GM18517 (cell line): ENCODE measurements around the gene CCDC107.
A peak's percentile ranks its signal among the peaks of the same experiment; 100 is the strongest.

Source experiments
- ATAC-seq: cut with Tn5 transposase; IDR thresholded peaks from one replicate; pipeline ENCODE4 v1.9.1; 2021; ENCODE audit warnings: mild to moderate bottlenecking, moderate library complexity; ENCODE audit not compliant: unreplicated experiment

Gene CCDC107

DNA sequence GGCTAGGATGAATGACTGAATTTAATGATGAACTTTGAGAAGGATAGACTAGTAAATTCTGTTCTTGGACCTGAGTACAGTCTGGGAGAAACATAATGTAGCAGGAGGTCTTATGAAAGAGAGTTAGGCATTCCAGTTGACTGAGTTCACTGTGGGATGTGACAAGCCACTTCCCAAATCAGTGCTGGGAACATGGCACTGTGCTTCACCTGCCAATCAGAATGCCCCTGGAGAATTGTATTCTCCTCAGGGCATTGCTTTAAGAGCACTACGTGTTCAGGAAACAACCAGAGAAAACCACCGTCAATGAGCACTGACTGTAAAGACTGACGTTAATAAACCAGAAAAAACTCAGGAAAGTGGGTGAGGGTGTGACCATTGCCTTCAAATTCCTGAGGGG, 1.2 kb downstream of the CCDC107 start:
- ATAC-seq: no peak

DNA sequence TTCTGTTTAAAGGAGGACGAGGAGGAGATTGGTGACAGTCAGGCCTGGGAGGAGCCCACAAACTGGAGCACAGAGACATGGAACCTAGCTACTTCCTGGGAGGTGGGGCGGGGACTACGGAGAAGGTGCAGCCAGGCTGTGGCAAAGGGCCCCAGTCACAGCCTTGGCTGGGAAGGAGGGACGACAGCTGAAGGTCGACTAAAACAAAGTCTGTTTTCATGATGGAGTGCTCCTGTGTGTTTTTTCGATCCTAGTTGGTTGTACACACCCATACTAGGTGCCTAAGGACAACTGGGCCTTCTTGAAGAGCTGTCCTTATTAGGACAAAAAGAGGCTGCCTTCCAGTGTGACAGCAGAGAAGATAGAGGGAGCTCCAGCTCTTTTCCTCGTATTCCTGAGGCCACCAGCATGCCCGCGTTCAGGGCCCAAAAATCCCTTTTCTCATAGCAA, 2.9 kb downstream of the CCDC107 start:
- no peak for ATAC-seq

DNA sequence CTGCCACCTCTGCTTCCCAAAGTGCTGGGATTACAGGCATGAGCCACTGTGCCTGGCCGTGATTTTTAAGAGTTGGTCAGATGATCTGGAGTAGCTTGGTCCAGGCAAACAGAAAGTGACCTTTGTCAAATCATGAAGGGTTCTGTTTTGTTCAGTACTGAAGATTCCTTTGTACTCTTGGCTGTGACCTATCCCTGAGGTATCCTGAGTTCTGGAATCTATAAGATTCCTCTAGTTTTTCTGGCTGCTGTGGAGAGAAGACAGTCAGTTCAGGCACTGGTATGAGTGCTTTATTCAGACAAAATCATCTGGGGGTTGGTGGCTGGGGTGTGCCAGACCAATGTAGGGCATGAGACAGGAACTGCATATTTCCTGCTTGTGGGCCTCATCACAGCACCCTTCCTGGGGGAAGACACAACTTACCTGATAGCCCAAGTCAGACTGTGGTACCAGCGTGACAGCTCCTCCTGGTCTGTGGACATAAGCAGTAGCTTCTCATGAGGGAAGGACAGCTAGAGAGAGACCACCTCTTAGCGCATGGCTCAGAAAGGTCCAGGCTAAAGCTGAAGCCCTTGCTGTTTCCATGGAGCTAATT, 3.8 kb downstream of the CCDC107 start:
- ATAC-seq: no peak

DNA sequence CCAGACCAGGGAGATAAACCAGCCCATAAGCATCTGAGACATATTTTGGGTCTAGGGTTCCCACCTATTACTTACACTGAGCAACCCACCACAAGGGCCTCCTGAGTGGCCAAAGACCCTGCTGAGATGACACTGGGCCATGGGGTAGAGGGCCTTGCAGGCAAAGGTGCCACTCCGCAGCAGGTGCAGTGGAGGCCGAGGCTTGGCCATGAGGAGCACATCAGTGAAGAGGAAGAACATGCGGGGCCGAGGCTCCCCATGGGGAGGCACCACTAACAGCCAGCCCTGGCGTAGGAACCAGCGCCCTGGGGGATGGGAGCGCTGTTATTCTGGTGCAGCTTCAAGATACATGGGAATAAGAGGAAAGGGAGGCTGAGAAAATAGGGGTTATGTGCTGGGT, 4.3 kb downstream of the CCDC107 start:
- no peak for ATAC-seq

DNA sequence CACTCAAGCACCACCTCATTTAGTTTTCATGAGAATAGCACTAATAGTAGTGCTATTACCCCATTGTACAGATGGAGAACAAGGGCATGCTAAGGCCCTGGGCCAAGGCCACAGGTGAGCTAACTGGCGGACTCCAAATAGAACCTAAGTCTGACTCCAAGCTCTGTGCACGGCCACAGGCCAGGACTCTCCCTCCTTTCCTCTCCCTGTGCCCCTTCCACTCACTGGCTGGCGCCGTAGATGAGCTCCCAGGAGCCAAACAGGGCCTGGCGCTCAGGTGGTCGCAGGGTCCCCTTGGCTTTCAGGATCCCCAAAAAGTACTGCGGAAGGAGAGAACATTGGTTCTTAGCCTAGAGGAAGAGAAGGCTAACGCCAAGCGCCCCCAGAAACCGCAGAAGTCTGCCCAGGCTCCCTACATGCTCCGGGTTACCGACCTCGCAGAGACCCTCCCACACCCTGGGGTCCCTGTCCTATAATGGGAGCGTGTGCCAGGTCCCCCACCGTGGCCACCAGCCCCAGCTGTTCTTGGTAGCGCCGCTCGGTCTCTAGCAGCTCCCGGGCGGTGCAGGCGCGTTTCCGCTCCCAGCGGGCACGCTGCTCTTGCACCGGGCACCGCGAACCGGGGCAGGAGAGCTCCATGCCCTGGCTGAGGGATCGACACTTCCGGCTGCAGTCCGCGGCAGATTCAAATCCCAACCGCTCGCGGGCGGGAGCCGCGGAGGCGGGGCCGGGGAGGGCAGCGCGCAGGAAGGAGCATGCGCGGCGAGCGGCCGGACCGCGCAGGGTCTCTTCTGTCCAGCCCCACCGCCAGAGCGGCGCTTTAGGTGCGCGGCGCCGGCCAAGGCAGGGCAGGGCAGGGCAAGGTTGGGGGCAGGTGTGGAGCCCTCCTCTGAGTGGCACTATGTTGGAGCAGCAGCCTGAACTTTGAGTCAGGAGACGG, 6.7 kb downstream of the CCDC107 start, which contains the start of gene ARHGEF39:
TSS of gene ARHGEF39 (minus strand) at position 665 of the 940 bp plus-strand sequence. CDS start at position 639, 26 bp downstream.
- peak; percentile 61 for ATAC-seq

DNA sequence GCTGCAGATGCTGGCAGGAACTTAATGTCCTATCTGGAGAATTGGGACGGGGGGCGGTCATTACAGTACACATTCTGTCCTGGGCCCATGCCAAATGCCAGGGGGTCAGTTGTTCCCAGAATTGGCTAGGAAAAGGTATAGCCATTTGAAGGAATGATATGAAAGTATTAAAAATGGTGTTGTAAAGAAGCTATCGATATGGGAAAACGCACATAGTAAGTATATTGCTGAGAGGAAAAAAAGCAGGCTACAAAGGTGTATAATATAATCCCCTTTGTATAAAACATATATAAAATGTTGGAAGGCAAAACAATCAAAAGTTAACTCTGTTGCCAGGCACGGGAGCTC, 7.4 kb downstream of the CCDC107 start:
- ATAC-seq: no peak

DNA sequence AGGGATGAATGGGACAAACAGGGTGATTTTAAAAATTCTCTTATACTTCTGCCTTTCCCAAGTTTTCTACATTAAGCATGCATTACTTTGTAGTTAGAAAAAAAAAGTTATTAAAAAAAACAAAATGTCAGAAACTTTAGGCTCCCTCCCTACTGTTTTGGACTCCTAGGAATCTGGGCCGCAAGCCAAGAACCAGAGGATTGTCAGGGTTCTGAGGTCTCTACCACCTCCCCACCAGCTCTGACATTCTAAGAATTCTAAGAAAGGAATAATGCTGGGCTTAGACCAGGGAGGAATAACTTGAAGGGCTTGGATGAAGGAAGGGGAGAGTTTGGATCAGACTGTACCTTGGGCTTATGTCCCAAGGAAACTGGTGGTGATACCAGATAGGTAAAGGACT, 8.0 kb downstream of the CCDC107 start:
- ATAC-seq: no peak

DNA sequence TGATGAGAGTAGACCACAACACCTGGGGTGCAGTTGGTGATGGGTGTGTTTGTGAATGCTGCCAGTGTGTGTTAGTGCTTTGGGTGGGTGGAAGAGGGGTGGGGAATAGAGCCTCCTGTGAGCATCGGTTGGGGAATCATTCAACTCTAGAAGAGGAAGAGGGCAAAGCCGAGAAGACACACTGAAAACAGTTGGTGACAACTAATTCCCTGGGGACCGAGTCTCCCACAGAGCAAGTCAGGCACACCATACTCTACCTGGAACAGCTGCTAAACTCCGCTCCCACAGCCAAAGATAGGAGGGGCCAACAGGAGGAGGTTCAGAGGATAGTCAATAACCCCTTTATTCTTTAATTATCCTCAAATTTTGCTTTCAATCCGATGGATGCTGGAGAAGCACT, 8.5 kb downstream of the CCDC107 start:
- no peak for ATAC-seq

DNA sequence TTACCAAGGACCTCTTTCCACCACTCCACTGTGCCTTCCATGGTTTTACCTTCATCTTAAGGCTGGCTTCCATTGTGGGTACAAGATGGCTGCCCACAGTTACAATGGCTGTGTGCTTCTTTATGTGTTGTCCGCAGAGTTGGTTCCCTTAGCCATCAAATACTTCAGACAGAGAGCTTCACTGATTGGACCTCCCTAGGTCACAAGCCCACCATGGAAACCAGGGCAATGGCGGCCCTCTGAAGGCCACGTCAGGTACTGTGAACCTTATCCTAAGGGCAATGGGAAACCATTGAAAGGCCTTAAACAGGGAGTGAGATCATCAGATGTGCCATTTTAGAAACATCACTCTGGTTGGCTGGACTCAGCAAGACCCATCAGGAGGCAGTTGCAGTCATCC, 9.8 kb downstream of the CCDC107 start:
- no peak for ATAC-seq

DNA sequence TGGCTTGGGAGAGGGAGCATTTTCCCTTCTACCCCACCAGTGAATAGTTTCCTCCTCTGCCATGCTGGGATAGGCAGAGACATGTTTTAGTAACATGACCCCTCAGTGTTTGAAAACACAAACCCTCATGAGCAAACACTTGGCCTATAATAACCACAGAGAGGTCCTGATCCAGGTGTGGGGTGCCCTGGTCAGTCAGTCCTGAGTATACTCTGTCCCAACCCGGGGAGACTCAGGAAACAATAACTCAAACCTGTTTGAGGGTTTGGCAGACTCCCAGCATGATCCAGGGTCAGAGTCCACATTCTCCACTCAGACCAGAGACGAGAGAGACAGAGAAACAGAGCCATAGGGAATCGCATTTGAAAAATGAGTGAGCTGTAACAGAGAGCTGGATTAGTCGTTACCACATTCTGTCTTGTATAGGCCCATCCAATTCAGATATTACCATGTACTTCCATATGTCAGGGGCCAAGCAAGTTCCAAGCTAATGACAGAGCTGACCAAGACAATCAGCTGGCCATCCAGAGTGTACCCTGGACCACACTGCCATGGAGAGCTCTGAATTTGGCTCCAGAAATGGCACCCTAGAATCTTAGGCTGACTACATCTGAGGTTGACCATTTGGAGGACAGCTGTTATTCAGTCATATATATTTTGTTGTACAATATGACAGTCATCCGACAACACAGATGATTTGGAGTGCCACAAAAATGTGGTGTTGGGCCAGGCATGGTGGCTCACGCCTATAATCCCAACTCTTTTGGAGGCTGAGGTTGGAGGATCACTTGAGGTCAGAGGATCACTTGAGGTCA, 11.4 kb downstream of the CCDC107 start:
- no peak for ATAC-seq

DNA sequence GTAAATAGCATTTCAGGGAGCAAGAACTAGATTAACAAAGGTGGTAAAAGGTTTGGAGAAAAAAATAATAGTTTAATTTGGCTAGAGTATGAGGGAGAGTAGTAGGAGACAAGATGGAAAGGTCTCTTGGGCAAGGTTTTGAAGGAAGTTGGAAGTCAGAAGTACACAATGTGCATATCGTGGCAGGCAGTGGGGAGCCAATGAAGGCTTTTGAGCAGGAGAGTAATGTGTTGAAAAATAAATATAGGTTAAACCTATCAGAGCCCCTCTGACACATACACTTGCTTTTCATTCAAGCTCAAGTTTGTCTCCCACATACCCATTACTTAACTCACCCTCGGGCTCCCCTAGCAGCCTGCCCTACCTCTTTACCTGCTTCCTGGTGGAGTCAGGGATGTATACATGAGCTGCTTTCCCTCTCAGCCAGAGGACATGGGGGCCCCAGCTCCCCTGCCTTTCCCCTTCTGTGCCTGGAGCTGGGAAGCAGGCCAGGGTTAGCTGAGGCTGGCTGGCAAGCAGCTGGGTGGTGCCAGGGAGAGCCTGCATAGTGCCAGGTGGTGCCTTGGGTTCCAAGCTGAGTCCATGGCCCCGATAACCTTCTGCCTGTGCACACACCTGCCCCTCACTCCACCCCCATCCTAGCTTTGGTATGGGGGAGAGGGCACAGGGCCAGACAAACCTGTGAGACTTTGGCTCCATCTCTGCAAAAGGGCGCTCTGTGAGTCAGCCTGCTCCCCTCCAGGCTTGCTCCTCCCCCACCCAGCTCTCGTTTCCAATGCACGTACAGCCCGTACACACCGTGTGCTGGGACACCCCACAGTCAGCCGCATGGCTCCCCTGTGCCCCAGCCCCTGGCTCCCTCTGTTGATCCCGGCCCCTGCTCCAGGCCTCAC, 15.3 kb downstream of the CCDC107 start, which contains the start of gene CA9:
TSS of gene CA9 (plus strand) at position 797 of the 893 bp plus-strand sequence. CDS start at position 829, 32 bp downstream.
- ATAC-seq: no peak

DNA sequence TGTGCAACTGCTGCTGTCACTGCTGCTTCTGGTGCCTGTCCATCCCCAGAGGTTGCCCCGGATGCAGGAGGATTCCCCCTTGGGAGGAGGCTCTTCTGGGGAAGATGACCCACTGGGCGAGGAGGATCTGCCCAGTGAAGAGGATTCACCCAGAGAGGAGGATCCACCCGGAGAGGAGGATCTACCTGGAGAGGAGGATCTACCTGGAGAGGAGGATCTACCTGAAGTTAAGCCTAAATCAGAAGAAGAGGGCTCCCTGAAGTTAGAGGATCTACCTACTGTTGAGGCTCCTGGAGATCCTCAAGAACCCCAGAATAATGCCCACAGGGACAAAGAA, 15.9 kb downstream of the CCDC107 start:
- no peak for ATAC-seq

DNA sequence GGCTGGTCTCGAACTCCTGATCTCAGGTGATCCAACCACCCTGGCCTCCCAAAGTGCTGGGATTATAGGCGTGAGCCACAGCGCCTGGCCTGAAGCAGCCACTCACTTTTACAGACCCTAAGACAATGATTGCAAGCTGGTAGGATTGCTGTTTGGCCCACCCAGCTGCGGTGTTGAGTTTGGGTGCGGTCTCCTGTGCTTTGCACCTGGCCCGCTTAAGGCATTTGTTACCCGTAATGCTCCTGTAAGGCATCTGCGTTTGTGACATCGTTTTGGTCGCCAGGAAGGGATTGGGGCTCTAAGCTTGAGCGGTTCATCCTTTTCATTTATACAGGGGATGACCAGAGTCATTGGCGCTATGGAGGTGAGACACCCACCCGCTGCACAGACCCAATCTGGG, 17.1 kb downstream of the CCDC107 start:
- ATAC-seq: no peak

DNA sequence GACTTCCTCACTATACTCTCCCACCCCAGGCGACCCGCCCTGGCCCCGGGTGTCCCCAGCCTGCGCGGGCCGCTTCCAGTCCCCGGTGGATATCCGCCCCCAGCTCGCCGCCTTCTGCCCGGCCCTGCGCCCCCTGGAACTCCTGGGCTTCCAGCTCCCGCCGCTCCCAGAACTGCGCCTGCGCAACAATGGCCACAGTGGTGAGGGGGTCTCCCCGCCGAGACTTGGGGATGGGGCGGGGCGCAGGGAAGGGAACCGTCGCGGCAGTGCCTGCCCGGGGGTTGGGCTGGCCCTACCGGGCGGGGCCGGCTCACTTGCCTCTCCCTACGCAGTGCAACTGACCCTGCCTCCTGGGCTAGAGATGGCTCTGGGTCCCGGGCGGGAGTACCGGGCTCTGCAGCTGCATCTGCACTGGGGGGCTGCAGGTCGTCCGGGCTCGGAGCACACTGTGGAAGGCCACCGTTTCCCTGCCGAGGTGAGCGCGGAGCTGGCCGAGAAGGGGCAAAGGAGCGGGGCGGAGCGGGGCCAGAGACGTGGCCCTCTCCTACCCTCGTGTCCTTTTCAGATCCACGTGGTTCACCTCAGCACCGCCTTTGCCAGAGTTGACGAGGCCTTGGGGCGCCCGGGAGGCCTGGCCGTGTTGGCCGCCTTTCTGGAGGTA, 17.8 kb downstream of the CCDC107 start:
- ATAC-seq: no peak

DNA sequence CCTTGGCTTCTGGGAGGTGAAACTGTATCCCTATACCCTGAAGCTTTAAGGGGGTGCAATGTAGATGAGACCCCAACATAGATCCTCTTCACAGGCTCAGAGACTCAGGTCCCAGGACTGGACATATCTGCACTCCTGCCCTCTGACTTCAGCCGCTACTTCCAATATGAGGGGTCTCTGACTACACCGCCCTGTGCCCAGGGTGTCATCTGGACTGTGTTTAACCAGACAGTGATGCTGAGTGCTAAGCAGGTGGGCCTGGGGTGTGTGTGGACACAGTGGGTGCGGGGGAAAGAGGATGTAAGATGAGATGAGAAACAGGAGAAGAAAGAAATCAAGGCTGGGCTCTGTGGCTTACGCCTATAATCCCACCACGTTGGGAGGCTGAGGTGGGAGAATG, 21.0 kb downstream of the CCDC107 start:
- no peak for ATAC-seq

DNA sequence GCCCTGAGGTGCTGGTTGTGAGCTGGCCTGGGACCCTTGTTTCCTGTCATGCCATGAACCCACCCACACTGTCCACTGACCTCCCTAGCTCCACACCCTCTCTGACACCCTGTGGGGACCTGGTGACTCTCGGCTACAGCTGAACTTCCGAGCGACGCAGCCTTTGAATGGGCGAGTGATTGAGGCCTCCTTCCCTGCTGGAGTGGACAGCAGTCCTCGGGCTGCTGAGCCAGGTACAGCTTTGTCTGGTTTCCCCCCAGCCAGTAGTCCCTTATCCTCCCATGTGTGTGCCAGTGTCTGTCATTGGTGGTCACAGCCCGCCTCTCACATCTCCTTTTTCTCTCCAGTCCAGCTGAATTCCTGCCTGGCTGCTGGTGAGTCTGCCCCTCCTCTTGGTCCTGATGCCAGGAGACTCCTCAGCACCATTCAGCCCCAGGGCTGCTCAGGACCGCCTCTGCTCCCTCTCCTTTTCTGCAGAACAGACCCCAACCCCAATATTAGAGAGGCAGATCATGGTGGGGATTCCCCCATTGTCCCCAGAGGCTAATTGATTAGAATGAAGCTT, 21.8 kb downstream of the CCDC107 start:
- no peak for ATAC-seq

DNA sequence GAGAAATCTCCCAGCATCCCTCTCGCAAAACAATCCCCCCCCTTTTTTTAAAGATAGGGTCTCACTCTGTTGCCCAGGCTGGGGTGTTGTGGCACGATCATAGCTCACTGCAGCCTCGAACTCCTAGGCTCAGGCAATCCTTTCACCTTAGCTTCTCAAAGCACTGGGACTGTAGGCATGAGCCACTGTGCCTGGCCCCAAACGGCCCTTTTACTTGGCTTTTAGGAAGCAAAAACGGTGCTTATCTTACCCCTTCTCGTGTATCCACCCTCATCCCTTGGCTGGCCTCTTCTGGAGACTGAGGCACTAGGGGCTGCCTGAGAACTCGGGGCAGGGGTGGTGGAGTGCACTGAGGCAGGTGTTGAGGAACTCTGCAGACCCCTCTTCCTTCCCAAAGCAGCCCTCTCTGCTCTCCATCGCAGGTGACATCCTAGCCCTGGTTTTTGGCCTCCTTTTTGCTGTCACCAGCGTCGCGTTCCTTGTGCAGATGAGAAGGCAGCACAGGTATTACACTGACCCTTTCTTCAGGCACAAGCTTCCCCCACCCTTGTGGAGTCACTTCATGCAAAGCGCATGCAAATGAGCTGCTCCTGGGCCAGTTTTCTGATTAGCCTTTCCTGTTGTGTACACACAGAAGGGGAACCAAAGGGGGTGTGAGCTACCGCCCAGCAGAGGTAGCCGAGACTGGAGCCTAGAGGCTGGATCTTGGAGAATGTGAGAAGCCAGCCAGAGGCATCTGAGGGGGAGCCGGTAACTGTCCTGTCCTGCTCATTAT, 22.4 kb downstream of the CCDC107 start:
- no peak for ATAC-seq

DNA sequence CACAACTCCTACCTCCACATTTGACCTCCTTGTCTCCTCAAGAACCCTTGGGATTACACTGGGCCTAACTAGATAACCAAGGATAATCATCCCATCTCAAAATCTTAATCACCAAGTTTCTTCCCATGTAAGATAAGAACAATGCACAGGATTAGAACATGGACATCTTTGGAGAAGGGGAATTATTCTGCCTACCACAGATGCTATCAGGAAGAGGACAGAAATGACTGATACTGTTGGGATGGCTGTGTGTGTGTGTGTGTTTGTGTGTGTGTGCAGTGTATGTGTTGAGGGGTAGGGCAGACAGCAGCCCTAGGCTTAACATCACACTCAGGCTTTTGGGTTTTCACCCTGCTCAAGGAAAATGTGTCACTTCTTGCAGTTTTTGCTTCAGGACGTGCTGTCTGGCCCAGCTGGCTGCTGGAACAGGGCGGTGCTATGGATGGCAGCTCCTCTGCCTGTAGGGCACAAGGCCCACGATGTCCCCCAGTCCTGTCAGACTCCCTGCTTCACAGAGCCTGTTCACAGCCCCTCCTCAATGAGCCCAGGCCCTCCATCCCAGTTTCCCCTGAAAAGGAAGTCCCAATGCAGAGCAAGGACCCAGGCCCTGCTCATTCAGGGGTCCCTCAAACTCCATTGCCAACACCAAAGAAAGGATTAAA, 23.4 kb downstream of the CCDC107 start:
- no peak for ATAC-seq
